ENCODE results near the gene IKZF4. TPM values are rescaled to one million over a fixed set of nuclear protein-coding genes. Genes with fewer than 3 reads are reported as not detected.

IKZF4 gene
- total RNA-seq (2022; extraction: Qiagen RNA extraction; ENCODE audit: low read depth): 2.5 to 3.0 TPM (median 2.8 TPM) in 5 replicates

DNA sequence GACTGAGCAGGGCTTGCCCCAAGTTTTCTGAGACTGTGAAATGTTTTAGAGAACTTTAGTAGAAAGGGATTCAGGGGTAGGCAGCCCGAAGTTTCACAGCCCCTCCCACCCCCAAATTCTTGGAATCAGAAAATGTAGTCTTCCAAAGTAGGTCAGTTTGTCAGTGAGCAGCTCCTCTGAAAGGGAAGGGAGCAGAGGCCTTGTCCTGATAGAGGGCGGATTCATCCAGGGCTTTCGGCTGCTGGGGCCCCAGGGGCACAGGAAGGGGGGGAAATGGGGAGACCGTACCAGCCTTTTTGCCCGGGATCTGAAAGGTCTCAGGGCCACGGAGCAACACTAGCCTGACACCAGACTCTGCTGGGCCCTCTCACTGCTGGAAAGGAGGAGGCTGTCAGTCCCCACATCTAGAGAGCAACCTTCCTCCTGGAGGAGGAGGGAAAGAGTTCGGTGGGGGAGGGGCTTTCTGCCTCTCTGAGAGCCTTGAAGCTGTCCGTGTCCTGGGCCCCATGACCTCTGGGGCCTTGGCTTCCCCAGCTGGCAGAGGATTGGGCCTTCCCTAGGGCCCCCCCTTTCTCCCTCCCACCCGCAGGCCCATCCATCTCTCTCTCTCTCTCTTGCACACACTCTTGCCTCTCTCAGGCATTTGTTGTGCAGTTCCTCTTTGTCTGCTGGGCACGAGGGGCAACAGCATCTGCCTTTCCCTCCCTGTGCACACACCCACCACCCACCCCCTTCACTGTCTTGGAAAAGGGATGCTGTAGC is at the start of gene IKZF4:
IKZF4 (plus strand) TSS at position 621 of the 762 bp plus-strand sequence. CDS start 451 bp downstream, outside the sequence.

DNA sequence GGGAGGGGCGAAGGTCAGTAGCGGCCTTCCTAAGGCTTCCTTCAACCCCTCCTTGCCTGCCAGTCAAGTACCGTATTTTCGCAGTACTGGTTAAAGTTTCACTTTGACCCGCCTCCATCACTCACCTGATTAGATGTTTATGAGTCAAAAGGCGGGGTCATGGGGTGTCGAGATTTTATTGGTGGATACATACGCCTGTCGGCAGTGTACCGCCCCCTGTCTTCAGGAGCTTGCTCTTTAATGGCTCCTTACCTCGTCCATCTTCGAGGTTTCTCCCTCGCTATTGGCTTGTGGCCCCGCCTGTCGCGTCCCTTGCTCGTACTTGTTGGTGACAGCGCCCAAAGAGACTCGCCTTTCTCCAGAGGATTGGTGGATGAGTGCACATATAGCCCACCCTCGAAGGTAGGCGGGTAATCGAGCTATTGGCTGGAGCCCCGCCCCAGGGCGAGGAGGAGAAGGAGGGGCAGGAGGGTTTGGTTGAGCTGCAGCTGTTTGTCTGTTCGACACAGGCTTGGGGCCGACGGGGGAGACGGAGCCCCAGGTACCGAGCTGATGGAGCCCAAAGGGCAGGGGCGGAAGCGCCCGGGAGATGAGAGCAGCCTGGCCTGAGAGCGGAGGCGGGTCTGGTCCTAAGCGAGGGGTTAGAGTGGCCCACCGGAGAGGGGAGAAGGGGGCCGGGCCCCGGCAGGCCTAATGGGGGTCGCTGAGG is 47.1 kb upstream of the IKZF4 start, which contains the start of gene RAB5B:
RAB5B (plus strand) TSS at position 480 of the 709 bp plus-strand sequence. CDS start 12,883 bp downstream, outside the sequence.

DNA sequence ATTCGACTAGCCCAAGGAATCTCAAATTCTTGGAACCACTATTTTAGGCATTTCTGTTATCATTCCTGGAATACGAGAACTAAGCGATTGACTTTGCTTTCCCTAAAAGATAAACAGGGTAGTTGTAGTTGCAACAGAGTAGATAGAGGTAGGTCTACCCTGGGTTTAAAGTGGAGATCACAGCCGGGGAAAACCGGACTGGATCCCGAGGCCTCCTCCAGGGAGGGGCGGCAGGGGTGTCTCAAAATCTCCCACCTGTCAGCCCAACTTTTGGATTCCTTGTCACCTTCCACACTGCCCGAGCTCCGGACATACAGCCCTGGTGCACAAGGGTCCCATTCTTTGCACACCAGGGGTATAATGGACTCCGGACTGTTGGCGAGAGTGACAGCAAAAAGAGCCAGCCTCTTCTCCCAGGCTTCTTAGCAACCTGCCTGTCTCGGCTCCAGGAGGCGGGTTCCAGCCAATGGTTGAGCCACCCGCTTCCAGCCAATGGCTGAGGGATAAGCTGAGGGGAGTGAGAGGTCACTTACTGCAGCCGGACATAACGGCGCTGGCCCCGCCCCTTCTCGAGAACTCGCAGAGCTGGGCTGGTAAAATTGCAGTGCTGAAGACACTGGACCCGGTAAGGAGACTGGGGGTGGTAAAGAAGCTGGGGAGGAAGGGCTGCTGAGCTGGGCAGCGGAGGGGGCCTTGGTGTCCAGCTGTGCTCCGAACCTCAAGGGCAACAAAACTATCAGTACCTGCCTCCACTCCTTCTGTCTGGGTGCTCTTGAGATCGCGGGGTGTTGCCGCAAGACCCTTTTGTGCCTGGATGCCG is 23.9 kb upstream of the IKZF4 start, which contains the start of gene SUOX:
SUOX (plus strand) TSS at position 562 of the 820 bp plus-strand sequence. CDS start 4,946 bp downstream, outside the sequence.

DNA sequence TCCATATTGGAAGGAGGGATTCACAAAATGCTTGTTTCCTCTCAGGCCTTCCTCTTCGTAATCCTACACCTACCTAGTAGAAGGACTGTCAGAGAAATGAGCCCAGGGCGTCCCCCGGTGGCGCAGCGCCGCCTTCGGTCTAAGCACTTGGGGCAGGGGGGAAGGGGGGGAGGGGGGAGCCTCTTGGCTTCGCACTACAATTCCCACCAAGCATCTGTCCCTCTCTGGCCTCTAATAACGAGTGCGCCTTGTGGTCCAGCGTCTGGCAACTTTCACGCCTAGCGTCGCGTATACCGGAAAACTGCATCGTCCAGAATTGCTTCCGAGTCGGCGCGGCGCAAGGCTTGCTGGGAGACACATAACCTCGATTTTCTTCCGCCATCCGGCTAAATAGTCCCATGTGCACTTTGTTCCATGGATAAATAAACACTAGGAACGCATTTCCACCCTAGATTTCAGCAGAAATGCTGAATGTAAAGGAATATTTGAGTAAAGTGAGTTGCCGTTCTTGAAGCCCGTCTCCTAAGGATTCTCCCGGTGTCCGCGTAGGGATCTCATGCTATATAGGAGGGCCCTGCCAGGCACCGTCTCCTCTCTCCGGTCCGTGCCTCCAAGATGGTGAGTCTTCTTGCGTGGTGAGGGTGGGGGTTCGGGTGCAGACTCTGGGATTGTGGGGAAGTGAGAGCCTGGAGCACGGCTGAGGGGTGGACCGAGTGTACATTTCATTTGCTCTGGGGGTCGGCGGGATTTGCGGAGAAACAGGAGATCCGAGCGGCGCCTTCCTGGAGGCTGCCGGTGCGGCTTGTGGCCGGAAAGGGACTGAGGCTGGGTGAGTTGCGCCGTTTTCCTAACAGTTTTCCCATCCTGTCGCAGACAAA is 20.9 kb downstream of the IKZF4 start, which contains the start of gene RPS26:
RPS26 (plus strand) TSS at position 367 of the 878 bp plus-strand sequence; CDS start at position 616, 249 bp downstream.

DNA sequence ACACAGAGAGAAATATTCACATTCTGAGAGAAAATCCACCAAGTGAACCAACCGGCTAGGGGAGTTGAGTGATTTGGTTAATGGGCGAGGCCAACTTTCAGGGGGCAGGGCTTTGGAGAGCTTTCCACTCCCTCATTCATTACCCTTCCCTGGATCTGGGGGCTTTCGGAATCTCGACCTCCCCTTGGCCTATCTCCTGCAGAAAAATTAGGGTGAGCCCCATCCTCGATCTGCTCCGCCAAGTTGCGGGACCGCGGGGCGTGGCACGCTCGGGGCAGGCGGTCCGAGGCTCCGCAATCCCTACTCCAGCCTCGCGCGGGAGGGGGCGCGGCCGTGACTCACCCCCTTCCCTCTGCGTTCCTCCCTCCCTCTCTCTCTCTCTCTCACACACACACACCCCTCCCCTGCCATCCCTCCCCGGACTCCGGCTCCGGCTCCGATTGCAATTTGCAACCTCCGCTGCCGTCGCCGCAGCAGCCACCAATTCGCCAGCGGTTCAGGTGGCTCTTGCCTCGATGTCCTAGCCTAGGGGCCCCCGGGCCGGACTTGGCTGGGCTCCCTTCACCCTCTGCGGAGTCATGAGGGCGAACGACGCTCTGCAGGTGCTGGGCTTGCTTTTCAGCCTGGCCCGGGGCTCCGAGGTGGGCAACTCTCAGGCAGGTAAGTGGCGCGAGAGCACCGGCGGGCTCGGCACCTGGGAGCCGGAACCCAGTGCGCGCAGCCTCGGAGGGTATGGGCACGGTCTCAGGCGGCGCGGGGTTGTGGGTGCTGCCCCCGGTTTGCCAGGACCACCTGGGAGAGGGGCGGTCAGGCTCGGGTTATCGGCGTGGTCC is 59.1 kb downstream of the IKZF4 start, which contains the start of gene ERBB3:
ERBB3 (plus strand) TSS at position 443 of the 833 bp plus-strand sequence; CDS start at position 579, 136 bp downstream.

Other genes starting within 250 kb of the IKZF4 start
- 85.0 to 131 TPM (median 93.2 TPM) in 5 replicates for gene SARNP, start 203.3 kb upstream of the IKZF4 start, total RNA-seq (2022; extraction: Qiagen RNA extraction; ENCODE audit: low read depth)
- gene ORMDL2, start 203.0 kb upstream of the IKZF4 start, total RNA-seq (2022; extraction: Qiagen RNA extraction; ENCODE audit: low read depth): 78.2 to 99.4 TPM (median 92.8 TPM) in 5 replicates
- 20.9 to 26.5 TPM (median 24.3 TPM) in 5 replicates for gene DNAJC14, start 191.5 kb upstream of the IKZF4 start, total RNA-seq (2022; extraction: Qiagen RNA extraction; ENCODE audit: low read depth)
- gene MMP19, start 178.1 kb upstream of the IKZF4 start, total RNA-seq (2022; extraction: Qiagen RNA extraction; ENCODE audit: low read depth): 0.06 to 0.24 TPM (median 0.13 TPM) in 5 replicates
- gene PYM1, start 93.1 kb upstream of the IKZF4 start, total RNA-seq (2022; extraction: Qiagen RNA extraction; ENCODE audit: low read depth): 34.7 to 42.9 TPM (median 36.3 TPM) in 5 replicates
- 13.7 to 22.6 TPM (median 17.9 TPM) in 5 replicates for gene DGKA, start 89.9 kb upstream of the IKZF4 start, total RNA-seq (2022; extraction: Qiagen RNA extraction; ENCODE audit: low read depth)
- 0.62 to 1.9 TPM (median 1.0 TPM) in 5 replicates for gene PMEL, start 55.0 kb upstream of the IKZF4 start, total RNA-seq (2022; extraction: Qiagen RNA extraction; ENCODE audit: low read depth)
- 53.4 to 60.4 TPM (median 57.2 TPM) in 5 replicates for gene CDK2, start 54.2 kb upstream of the IKZF4 start, total RNA-seq (2022; extraction: Qiagen RNA extraction; ENCODE audit: low read depth)
- gene RAB5B, start 47.0 kb upstream of the IKZF4 start, total RNA-seq (2022; extraction: Qiagen RNA extraction; ENCODE audit: low read depth): 27.6 to 39.2 TPM (median 37.6 TPM) in 5 replicates
- gene SUOX, start 23.8 kb upstream of the IKZF4 start, total RNA-seq (2022; extraction: Qiagen RNA extraction; ENCODE audit: low read depth): 7.8 to 10.5 TPM (median 9.3 TPM) in 5 replicates
- gene RPS26, start 20.9 kb downstream of the IKZF4 start, total RNA-seq (2022; extraction: Qiagen RNA extraction; ENCODE audit: low read depth): 597 to 774 TPM (median 733 TPM) in 5 replicates
- 1.2 to 1.8 TPM (median 1.3 TPM) in 5 replicates for gene ERBB3, start 59.1 kb downstream of the IKZF4 start, total RNA-seq (2022; extraction: Qiagen RNA extraction; ENCODE audit: low read depth)
- 305 to 343 TPM (median 320 TPM) in 5 replicates for gene PA2G4, start 83.5 kb downstream of the IKZF4 start, total RNA-seq (2022; extraction: Qiagen RNA extraction; ENCODE audit: low read depth)
- 5,029 to 5,699 TPM (median 5,618 TPM) in 5 replicates for gene RPL41, start 95.6 kb downstream of the IKZF4 start, total RNA-seq (2022; extraction: Qiagen RNA extraction; ENCODE audit: low read depth)
- 2.4 to 3.5 TPM (median 2.9 TPM) in 5 replicates for gene ZC3H10, start 97.2 kb downstream of the IKZF4 start, total RNA-seq (2022; extraction: Qiagen RNA extraction; ENCODE audit: low read depth)
- 66.7 to 76.5 TPM (median 73.7 TPM) in 5 replicates for gene ESYT1, start 107.2 kb downstream of the IKZF4 start, total RNA-seq (2022; extraction: Qiagen RNA extraction; ENCODE audit: low read depth)
- gene MYL6B, start 131.5 kb downstream of the IKZF4 start, total RNA-seq (2022; extraction: Qiagen RNA extraction; ENCODE audit: low read depth): 75.2 to 83.1 TPM (median 78.1 TPM) in 5 replicates
- gene MYL6, start 137.3 kb downstream of the IKZF4 start, total RNA-seq (2022; extraction: Qiagen RNA extraction; ENCODE audit: low read depth): 1,968 to 3,082 TPM (median 2,070 TPM) in 5 replicates
- gene SMARCC2, start 168.4 kb downstream of the IKZF4 start, total RNA-seq (2022; extraction: Qiagen RNA extraction; ENCODE audit: low read depth): 31.4 to 42.9 TPM (median 38.9 TPM) in 5 replicates
- 22.1 to 26.5 TPM (median 25.7 TPM) in 5 replicates for gene RNF41, start 200.9 kb downstream of the IKZF4 start, total RNA-seq (2022; extraction: Qiagen RNA extraction; ENCODE audit: low read depth)
- 61.7 to 64.4 TPM (median 62.6 TPM) in 5 replicates for gene NABP2, start 203.3 kb downstream of the IKZF4 start, total RNA-seq (2022; extraction: Qiagen RNA extraction; ENCODE audit: low read depth)
- 0.14 TPM in 1 of 5 replicates, not detected in the others for gene SLC39A5, start 209.0 kb downstream of the IKZF4 start, total RNA-seq (2022; extraction: Qiagen RNA extraction; ENCODE audit: low read depth)
- gene ANKRD52, start 237.3 kb downstream of the IKZF4 start, total RNA-seq (2022; extraction: Qiagen RNA extraction; ENCODE audit: low read depth): 41.6 to 52.3 TPM (median 47.6 TPM) in 5 replicates
- gene COQ10A, start 245.9 kb downstream of the IKZF4 start, total RNA-seq (2022; extraction: Qiagen RNA extraction; ENCODE audit: low read depth): 18.9 to 20.5 TPM (median 19.7 TPM) in 5 replicates

Measured in A549 treated with DMSO at 1 μM for 4 hours (cell line).